Endodermal cell (in vitro differentiated cells): ENCODE measurements around the gene CAV3. TPM values are rescaled to one million over a fixed set of nuclear protein-coding genes. Genes with fewer than 3 reads are reported as not detected.

ENCODE experiments used
- DNase-seq: peaks from one replicate; pipeline ENCODE4 v3.0.0-alpha.2; 2017
- H3K27ac ChIP-seq: 2 replicates; pipeline ENCODE4 v1.5.1; 2013; ENCODE audit warnings: mild to moderate bottlenecking, low read depth, low read length, moderate library complexity
- H3K27me3 ChIP-seq: 2 replicates; pipeline ENCODE4 v1.6.1; 2013; ENCODE audit warnings: mild to moderate bottlenecking, low read length, moderate library complexity; ENCODE audit not compliant: insufficient read depth, control insufficient read depth, poor library complexity, severe bottlenecking
- H3K36me3 ChIP-seq: 2 replicates; pipeline ENCODE4 v1.7.0; 2013; ENCODE audit warnings: mild to moderate bottlenecking, low read length, moderate library complexity; ENCODE audit not compliant: control insufficient read depth, insufficient read depth
- H3K4me1 ChIP-seq: one replicate; pipeline ENCODE4 v1.7.0; 2013; ENCODE audit warnings: low read length; ENCODE audit not compliant: control insufficient read depth, insufficient read depth
- H3K4me3 ChIP-seq: 2 replicates; pipeline ENCODE4 v1.5.1; 2013; ENCODE audit warnings: mild to moderate bottlenecking, low read length, moderate library complexity
- H3K9ac ChIP-seq: 2 replicates; pipeline ENCODE4 v1.6.1; 2013; ENCODE audit warnings: mild to moderate bottlenecking, low read length, moderate library complexity; ENCODE audit not compliant: poor library complexity, severe bottlenecking; ENCODE audit errors: extremely low read depth
- H3K9me3 ChIP-seq: 2 replicates; pipeline ENCODE4 v1.6.1; 2013; ENCODE audit warnings: mild to moderate bottlenecking, low read length, moderate library complexity; ENCODE audit not compliant: control insufficient read depth
- H3K27ac Mint-ChIP-seq: 2 replicates; pipeline ENCODE4 v1.8.0; 2020; ENCODE audit warnings: mixed read lengths
- H3K27me3 Mint-ChIP-seq: 2 replicates; pipeline ENCODE4 v1.8.0; 2021; ENCODE audit warnings: mild to moderate bottlenecking, mixed read lengths; ENCODE audit not compliant: insufficient read depth
- H3K36me3 Mint-ChIP-seq: 2 replicates; pipeline ENCODE4 v1.8.0; 2020; ENCODE audit warnings: low read depth, mixed read lengths
- H3K4me1 Mint-ChIP-seq: 2 replicates; pipeline ENCODE4 v1.8.0; 2020; ENCODE audit warnings: mixed read lengths
- H3K4me3 Mint-ChIP-seq: 2 replicates; pipeline ENCODE4 v1.8.0; 2020; ENCODE audit warnings: mild to moderate bottlenecking, moderate library complexity, mixed read lengths
- H3K9me3 Mint-ChIP-seq: 2 replicates; pipeline ENCODE4 v1.8.0; 2020; ENCODE audit warnings: mild to moderate bottlenecking, mixed read lengths
- WGBS, 2 experiments: methylation state at CpG; one replicate each; pipeline versions ENCODE4 v1.1.5 to v1.1.7; 2013; ENCODE audit warnings: missing lambda C conversion rate in 2 of 2, mixed read lengths in 1 of 2; ENCODE audit not compliant: insufficient coverage in 1 of 2, insufficient read length in 1 of 2; 5-methylcytosine and 5-hydroxymethylcytosine counted together
- total RNA-seq, 2 donors: library from RNA; stranded (reverse); fragmentation: NEBNext Ultra II Directional in 1 of 2; extraction: Animal tissue kit (Norgen Biotek cat#: 25700) in 1 of 2; gene quantifications; 2 replicates in 1 of 2; 3 replicates in 1 of 2; pipeline ENCODE4 v1.2.1, GENCODE V29; 2021
- TF ChIP-seq, protein P1 (sequence below): fragments of 200-600 bp; sonication (generic); conservative IDR thresholded peaks from 2 replicates; pipeline ENCODE4 v1.5.0; 2021; ENCODE audit warnings: antibody characterized with exemption, mild to moderate bottlenecking

Gene CAV3
- total RNA-seq, 2 donors from 2014 or later = not detected

DNA sequence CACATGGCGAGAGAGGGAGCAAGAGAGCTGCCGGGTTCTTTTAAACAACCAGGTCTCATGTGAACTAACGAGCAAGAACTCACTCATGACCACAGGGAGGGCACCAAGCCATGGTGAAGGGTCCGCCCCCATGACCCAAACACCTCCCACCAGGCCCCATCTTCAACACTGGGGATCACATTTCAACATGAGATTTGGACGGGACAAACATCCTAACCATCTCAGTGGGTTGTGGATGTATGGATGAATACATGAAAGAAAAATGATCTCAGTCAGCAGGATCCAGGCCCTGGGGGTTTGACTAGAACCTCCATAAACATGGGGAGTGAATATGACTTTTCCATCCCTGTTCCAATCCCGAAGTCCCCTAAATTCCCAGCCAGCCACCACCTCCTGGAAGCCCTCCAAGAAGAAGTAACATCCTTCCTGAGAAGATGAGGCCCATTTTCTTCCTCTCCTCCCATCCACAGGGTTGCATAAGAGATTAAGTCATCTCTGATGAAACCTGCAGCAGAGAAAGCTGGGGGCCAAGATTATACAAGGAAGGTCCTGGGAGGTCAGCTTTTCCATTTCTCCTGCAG, 9.5 kb downstream of the CAV3 start:
- no peak overlapping the region for H3K27ac Mint-ChIP-seq
- no peak overlapping the region for H3K4me3 Mint-ChIP-seq
- no peaks in the 10 kb centered on the region for H3K36me3 Mint-ChIP-seq
- 86 to 87% methylated on average over 4 to 6 of the region's 6 CpGs for WGBS, 2 experiments
- no peaks in the 10 kb centered on the region for H3K9me3 Mint-ChIP-seq
- H3K27me3 Mint-ChIP-seq = peaks cover 4% of the 10 kb centered on the region
- peaks cover 4% of the 10 kb centered on the region for H3K4me1 ChIP-seq
- no peak overlapping the region for H3K27ac ChIP-seq
- H3K36me3 ChIP-seq = no peaks in the 10 kb centered on the region
- H3K4me1 Mint-ChIP-seq = peaks cover 15% of the 10 kb centered on the region
- no peaks in the 10 kb centered on the region for H3K9me3 ChIP-seq
- no peak overlapping the region for H3K4me3 ChIP-seq
- no peaks in the 10 kb centered on the region for H3K27me3 ChIP-seq
- TF ChIP-seq, protein P1, sequence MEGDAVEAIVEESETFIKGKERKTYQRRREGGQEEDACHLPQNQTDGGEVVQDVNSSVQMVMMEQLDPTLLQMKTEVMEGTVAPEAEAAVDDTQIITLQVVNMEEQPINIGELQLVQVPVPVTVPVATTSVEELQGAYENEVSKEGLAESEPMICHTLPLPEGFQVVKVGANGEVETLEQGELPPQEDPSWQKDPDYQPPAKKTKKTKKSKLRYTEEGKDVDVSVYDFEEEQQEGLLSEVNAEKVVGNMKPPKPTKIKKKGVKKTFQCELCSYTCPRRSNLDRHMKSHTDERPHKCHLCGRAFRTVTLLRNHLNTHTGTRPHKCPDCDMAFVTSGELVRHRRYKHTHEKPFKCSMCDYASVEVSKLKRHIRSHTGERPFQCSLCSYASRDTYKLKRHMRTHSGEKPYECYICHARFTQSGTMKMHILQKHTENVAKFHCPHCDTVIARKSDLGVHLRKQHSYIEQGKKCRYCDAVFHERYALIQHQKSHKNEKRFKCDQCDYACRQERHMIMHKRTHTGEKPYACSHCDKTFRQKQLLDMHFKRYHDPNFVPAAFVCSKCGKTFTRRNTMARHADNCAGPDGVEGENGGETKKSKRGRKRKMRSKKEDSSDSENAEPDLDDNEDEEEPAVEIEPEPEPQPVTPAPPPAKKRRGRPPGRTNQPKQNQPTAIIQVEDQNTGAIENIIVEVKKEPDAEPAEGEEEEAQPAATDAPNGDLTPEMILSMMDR = no peak
- peak; percentile 64 for DNase-seq
- H3K9ac ChIP-seq = no peak overlapping the region

DNA sequence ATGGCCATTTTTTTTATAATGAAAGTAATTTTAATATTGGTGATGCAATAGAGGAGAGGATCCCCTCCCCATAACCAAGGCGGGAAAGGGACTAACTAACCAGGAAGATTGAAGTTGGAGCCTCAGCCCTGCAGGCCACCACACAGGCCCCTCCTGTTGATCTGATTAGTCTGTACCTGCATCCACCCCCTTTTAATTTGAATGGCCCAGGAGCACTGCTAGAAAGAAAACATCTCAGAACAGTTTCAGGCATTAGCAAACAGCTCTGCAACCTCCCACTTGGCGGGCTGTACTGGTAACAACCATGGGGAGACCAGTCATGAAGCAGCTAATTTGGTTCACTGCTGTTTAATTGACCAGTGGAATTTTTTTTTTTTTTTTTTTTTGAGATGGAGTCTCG, 10.3 kb downstream of the CAV3 start:
- H3K9me3 Mint-ChIP-seq = no peaks in the 10 kb centered on the region
- H3K4me1 ChIP-seq = peaks cover 4% of the 10 kb centered on the region
- H3K36me3 Mint-ChIP-seq = no peaks in the 10 kb centered on the region
- TF ChIP-seq, protein P1 = no peak
- H3K9me3 ChIP-seq = no peaks in the 10 kb centered on the region
- DNase-seq = no peak
- WGBS, 2 experiments = 87 to 100% methylated on average over 2 to 3 of the region's 3 CpGs
- H3K4me1 Mint-ChIP-seq = peaks cover 15% of the 10 kb centered on the region
- no peak overlapping the region for H3K27ac Mint-ChIP-seq
- no peak overlapping the region for H3K4me3 ChIP-seq
- H3K9ac ChIP-seq = no peak overlapping the region
- H3K27me3 ChIP-seq = no peaks in the 10 kb centered on the region
- H3K36me3 ChIP-seq = no peaks in the 10 kb centered on the region
- H3K27me3 Mint-ChIP-seq = no peaks in the 10 kb centered on the region
- no peak overlapping the region for H3K4me3 Mint-ChIP-seq
- no peak overlapping the region for H3K27ac ChIP-seq

DNA sequence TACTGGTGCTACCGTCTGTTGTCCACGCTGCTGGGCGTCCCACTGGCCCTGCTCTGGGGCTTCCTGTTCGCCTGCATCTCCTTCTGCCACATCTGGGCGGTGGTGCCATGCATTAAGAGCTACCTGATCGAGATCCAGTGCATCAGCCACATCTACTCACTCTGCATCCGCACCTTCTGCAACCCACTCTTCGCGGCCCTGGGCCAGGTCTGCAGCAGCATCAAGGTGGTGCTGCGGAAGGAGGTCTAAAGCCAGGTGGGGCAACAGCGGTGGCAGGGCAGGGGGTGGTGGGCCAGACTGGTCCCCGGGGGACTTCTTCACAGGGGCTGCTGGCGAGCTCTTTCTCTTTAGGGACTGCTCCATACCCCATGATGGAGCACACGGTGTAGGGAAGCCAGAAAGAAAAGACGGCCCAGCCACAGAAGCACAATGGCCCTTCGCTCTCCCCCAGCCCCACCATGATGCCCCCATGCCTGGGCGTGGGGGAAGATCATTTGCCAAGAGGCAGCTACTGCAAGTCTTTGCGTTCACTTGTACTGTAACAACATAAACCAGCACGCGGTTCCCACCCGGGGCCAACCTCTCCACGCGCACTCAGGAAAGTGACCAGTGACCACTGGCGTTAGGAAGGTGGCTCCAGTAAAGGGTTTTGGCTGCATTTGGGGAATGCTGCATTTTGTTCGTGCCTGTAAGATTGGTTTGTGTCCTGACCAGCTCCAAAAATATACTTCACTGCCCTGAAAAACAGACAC, 12.2 kb downstream of the CAV3 start:
- H3K9me3 Mint-ChIP-seq = no peaks in the 10 kb centered on the region
- H3K4me1 Mint-ChIP-seq = peaks cover 15% of the 10 kb centered on the region
- Histone ChIP-seq H3K9ac (no peak overlapping the region), H3K4me3 (no peak overlapping the region), H3K9me3 (no peaks in the 10 kb centered on the region), H3K4me1 (peaks cover 3% of the 10 kb centered on the region), H3K36me3 (no peaks in the 10 kb centered on the region), H3K27me3 (no peaks in the 10 kb centered on the region), H3K27ac (no peak overlapping the region)
- H3K27me3 Mint-ChIP-seq = no peaks in the 10 kb centered on the region
- H3K4me3 Mint-ChIP-seq = no peak overlapping the region
- no peak overlapping the region for H3K27ac Mint-ChIP-seq
- H3K36me3 Mint-ChIP-seq = no peaks in the 10 kb centered on the region
- WGBS, 2 experiments = 94 to 97% methylated on average over 20 to 25 of the region's 25 CpGs
- TF ChIP-seq, protein P1 = no peak
- DNase-seq = no peak
